ENCODE results near the gene IRGQ.
"Not testable (repeated sequence)": the region's sequence is repeated elsewhere in the genome, so short reads cannot be mapped to it uniquely, and the experiment has no call there.

IRGQ gene

DNA sequence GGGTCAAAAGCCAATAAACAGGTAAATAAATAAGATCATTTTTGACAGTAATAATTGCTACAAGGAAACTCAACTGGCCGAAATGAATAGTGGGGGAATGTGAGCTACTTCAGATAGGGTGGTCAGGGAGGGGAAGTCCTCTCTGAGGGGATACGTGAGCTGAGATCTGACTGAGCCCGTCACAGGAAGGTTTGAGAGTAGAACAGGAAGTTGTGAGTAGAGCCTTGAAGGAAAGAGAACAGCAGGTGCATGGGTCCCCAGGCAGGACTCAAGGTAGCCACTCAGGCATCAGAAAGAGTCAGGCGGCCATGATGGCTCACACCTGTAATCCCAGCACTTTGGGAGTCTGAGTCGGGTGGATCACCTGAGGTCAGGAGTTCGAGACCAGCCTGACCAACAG lies 6.3 kb downstream of the IRGQ start:
- Histone ChIP-seq H3F3A (ENCODE audit: insufficient read depth, low read length) (no peaks in the 10 kb centered on the region), H2AFZ (ENCODE audit: low read length) (no peak overlapping the region), H3K9me3 (ENCODE audit: low read length) (no peaks in the 10 kb centered on the region), H3K79me2 (ENCODE audit: insufficient read depth, low read length) (no peaks in the 10 kb centered on the region), H3K9me2 (ENCODE audit: low read depth, low read length) (no peaks in the 10 kb centered on the region), H3K9ac (ENCODE audit: low read length) (no peak overlapping the region), H3K36me3 (ENCODE audit: insufficient read depth, low read length) (peaks cover 13% of the 10 kb centered on the region; the same call in 1 of the 2 replicates), H3K4me3 (ENCODE audit: low read depth, low read length, poor library complexity, severe bottlenecking) (no peak overlapping the region), H3K27me3 (ENCODE audit: insufficient read depth, low read length) (no peaks in the 10 kb centered on the region), H3K4me1 (ENCODE audit: insufficient read depth, low read length, severe bottlenecking) (peaks cover 10% of the 10 kb centered on the region), H3K4me2 (ENCODE audit: low read length) (no peak overlapping the region), H3K27ac (ENCODE audit: low read depth, low read length, poor library complexity, severe bottlenecking) (no peak overlapping the region), H4K20me1 (ENCODE audit: insufficient read depth, low read length) (no peaks in the 10 kb centered on the region)
- TF ChIP-seq EZH2 (IDR thresholded peaks at IDR 0.05; ENCODE audit: borderline replicate concordance, low read length): no peak
- TF ChIP-seq, protein P1, sequence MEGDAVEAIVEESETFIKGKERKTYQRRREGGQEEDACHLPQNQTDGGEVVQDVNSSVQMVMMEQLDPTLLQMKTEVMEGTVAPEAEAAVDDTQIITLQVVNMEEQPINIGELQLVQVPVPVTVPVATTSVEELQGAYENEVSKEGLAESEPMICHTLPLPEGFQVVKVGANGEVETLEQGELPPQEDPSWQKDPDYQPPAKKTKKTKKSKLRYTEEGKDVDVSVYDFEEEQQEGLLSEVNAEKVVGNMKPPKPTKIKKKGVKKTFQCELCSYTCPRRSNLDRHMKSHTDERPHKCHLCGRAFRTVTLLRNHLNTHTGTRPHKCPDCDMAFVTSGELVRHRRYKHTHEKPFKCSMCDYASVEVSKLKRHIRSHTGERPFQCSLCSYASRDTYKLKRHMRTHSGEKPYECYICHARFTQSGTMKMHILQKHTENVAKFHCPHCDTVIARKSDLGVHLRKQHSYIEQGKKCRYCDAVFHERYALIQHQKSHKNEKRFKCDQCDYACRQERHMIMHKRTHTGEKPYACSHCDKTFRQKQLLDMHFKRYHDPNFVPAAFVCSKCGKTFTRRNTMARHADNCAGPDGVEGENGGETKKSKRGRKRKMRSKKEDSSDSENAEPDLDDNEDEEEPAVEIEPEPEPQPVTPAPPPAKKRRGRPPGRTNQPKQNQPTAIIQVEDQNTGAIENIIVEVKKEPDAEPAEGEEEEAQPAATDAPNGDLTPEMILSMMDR (IDR thresholded peaks at IDR 0.05; ENCODE audit: low read length): no peak

DNA sequence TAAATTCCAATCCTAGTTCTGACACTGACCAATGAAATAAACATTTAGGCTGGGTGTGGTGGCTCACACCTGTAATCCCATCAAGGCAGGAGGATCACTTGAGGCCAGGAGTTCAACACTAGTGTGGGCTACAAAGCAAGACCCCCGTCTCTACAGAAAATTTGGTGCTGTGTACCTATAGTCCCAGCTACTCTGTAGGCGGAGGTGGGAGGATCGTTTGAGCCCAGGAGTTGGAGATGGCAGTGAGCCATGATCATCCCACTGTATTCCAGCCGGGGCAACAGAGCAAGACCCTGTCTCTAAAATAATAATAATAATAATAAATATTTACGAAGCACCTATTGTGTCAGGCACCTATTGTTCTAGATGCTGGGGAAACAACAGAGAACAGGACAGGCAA lies 6.7 kb downstream of the IRGQ start:
- H3K36me3 ChIP-seq (ENCODE audit: insufficient read depth, low read length): peaks cover 13% of the 10 kb centered on the region; the same call in 1 of the 2 replicates
- no peak for TF ChIP-seq EZH2 (IDR thresholded peaks at IDR 0.05; ENCODE audit: borderline replicate concordance, low read length)
- TF ChIP-seq, protein P1 (IDR thresholded peaks at IDR 0.05; ENCODE audit: low read length): no peak
- no peaks in the 10 kb centered on the region for H3F3A ChIP-seq (ENCODE audit: insufficient read depth, low read length)
- H3K9me3 ChIP-seq (ENCODE audit: low read length): no peaks in the 10 kb centered on the region
- H4K20me1 ChIP-seq (ENCODE audit: insufficient read depth, low read length): no peaks in the 10 kb centered on the region
- H3K9ac ChIP-seq (ENCODE audit: low read length): no peak overlapping the region
- H3K27me3 ChIP-seq (ENCODE audit: insufficient read depth, low read length): no peaks in the 10 kb centered on the region
- H3K9me2 ChIP-seq (ENCODE audit: low read depth, low read length): no peaks in the 10 kb centered on the region
- H2AFZ ChIP-seq (ENCODE audit: low read length): no peak overlapping the region
- H3K4me2 ChIP-seq (ENCODE audit: low read length): no peak overlapping the region
- no peak overlapping the region for H3K4me3 ChIP-seq (ENCODE audit: low read depth, low read length, poor library complexity, severe bottlenecking)
- H3K27ac ChIP-seq (ENCODE audit: low read depth, low read length, poor library complexity, severe bottlenecking): no peak overlapping the region
- no peaks in the 10 kb centered on the region for H3K79me2 ChIP-seq (ENCODE audit: insufficient read depth, low read length)
- H3K4me1 ChIP-seq (ENCODE audit: insufficient read depth, low read length, severe bottlenecking): peaks cover 12% of the 10 kb centered on the region

DNA sequence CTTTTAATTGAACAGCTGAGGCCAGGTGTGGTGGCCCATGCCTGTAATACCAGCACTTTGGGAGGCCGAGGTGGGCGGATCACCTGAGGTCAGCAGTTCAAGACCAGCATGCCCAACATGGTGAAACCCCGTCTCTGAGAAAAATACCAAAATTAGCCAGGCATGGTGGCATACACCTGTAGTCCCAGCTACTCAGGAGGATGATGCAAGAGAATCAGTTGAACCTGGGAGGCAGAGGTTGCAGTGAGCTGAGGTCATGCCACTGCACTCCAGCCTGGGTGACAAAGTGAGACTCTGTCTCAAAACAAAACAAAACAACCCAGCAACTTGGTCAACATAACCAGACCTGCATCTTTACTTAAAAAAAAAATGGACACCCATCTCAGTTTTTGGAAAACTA lies 8.9 kb downstream of the IRGQ start:
- H3K79me2 ChIP-seq (ENCODE audit: insufficient read depth, low read length): not testable (repeated sequence)

DNA sequence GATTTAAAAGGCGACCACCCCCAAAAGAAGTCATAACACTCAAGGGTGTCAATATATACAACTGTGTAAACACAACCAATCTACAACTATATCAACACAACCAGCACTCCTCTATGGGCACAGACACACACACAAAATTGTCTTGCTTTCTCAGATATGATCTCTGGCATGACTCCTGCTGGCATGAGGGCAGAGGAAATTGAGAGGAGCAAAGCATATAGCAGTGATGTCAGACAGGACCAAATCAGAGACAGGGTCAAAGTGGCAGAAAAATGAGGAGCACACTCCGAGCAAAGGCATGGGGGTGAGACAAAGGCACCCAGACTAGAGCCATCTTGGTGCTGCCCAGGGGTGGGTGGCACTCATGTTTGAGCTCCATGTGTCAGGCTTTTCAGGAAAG lies 9.6 kb downstream of the IRGQ start:
- H3K36me3 ChIP-seq (ENCODE audit: insufficient read depth, low read length): no peaks in the 10 kb centered on the region; the same call in 1 of the 2 replicates
- no peaks in the 10 kb centered on the region for H3K27me3 ChIP-seq (ENCODE audit: insufficient read depth, low read length)
- H4K20me1 ChIP-seq (ENCODE audit: insufficient read depth, low read length): no peaks in the 10 kb centered on the region
- H3K27ac ChIP-seq (ENCODE audit: low read depth, low read length, poor library complexity, severe bottlenecking): no peak overlapping the region
- H2AFZ ChIP-seq (ENCODE audit: low read length): no peak overlapping the region
- H3K9ac ChIP-seq (ENCODE audit: low read length): no peak overlapping the region
- no peak overlapping the region for H3K4me2 ChIP-seq (ENCODE audit: low read length)
- H3K79me2 ChIP-seq (ENCODE audit: insufficient read depth, low read length): no peaks in the 10 kb centered on the region
- no peaks in the 10 kb centered on the region for H3F3A ChIP-seq (ENCODE audit: insufficient read depth, low read length)
- H3K9me3 ChIP-seq (ENCODE audit: low read length): no peaks in the 10 kb centered on the region
- peaks cover 20% of the 10 kb centered on the region for H3K4me1 ChIP-seq (ENCODE audit: insufficient read depth, low read length, severe bottlenecking)
- TF ChIP-seq EZH2 (IDR thresholded peaks at IDR 0.05; ENCODE audit: borderline replicate concordance, low read length): no peak
- TF ChIP-seq, protein P1 (IDR thresholded peaks at IDR 0.05; ENCODE audit: low read length): no peak
- no peaks in the 10 kb centered on the region for H3K9me2 ChIP-seq (ENCODE audit: low read depth, low read length)
- no peak overlapping the region for H3K4me3 ChIP-seq (ENCODE audit: low read depth, low read length, poor library complexity, severe bottlenecking)

More for the DNA sequence above, 8.9 kb downstream of the IRGQ start:
- not testable (repeated sequence) for H3K9ac ChIP-seq (ENCODE audit: low read length); H3K9me3 ChIP-seq (ENCODE audit: low read length); H3K36me3 ChIP-seq (ENCODE audit: insufficient read depth, low read length); H3K27me3 ChIP-seq (ENCODE audit: insufficient read depth, low read length); H4K20me1 ChIP-seq (ENCODE audit: insufficient read depth, low read length); H2AFZ ChIP-seq (ENCODE audit: low read length); H3K4me2 ChIP-seq (ENCODE audit: low read length); H3K27ac ChIP-seq (ENCODE audit: low read depth, low read length, poor library complexity, severe bottlenecking); H3F3A ChIP-seq (ENCODE audit: insufficient read depth, low read length); H3K9me2 ChIP-seq (ENCODE audit: low read depth, low read length); H3K4me3 ChIP-seq (ENCODE audit: low read depth, low read length, poor library complexity, severe bottlenecking)
- peaks cover 20% of the 10 kb centered on the region for H3K4me1 ChIP-seq (ENCODE audit: insufficient read depth, low read length, severe bottlenecking)

Data from OCI-LY1 (cell line).